ENCODE measurements around the gene RWDD3. TPM values are rescaled to one million over a fixed set of nuclear protein-coding genes. Genes with fewer than 3 reads are reported as not detected.

The RWDD3 gene
- total RNA-seq, 4 donors from 2014 or later, result 5.3 to 13.4 (median 10.1) TPM

DNA sequence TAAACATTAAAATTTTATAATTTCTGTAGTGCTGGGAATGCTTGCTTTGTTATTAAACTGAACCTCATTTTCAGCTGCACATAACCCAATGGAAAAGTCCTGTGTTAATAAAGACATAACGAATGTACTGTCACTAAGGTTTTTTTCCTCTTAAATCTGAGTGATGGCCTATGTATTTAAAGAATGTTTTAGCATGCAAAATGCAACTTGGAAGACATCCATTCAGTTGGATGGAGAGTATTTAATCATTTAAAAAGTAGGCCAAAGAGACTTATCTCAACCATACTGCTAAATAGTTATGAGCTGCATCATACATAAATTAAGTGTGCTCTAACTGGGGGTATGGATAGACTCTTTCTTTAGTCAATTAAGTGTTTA is 48.5 kb downstream of the RWDD3 start:
- TF ChIP-seq, protein P1, sequence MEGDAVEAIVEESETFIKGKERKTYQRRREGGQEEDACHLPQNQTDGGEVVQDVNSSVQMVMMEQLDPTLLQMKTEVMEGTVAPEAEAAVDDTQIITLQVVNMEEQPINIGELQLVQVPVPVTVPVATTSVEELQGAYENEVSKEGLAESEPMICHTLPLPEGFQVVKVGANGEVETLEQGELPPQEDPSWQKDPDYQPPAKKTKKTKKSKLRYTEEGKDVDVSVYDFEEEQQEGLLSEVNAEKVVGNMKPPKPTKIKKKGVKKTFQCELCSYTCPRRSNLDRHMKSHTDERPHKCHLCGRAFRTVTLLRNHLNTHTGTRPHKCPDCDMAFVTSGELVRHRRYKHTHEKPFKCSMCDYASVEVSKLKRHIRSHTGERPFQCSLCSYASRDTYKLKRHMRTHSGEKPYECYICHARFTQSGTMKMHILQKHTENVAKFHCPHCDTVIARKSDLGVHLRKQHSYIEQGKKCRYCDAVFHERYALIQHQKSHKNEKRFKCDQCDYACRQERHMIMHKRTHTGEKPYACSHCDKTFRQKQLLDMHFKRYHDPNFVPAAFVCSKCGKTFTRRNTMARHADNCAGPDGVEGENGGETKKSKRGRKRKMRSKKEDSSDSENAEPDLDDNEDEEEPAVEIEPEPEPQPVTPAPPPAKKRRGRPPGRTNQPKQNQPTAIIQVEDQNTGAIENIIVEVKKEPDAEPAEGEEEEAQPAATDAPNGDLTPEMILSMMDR (IDR thresholded peaks at IDR 0.05; ENCODE audit: low read depth), result no peak

DNA sequence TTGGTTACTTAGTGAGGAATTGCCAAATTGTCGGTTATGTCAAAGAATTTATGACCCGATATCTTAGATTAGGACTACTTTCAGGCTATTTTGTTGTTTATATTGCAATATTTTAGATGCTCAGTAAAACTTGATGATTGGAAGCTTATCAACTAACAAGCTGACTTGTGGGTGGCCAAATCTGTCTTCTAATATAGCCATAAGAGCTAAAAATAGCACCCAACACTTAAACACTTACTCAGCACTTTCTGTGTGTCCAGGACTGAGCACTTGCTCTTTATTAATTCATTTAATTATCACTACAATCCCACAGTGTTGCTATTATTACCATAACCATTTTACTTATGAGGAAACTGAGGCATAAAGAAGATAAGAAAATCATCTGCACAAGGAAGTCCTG is 50.4 kb downstream of the RWDD3 start:
- TF ChIP-seq, protein P1 (IDR thresholded peaks at IDR 0.05; ENCODE audit: low read depth), result no peak

DNA sequence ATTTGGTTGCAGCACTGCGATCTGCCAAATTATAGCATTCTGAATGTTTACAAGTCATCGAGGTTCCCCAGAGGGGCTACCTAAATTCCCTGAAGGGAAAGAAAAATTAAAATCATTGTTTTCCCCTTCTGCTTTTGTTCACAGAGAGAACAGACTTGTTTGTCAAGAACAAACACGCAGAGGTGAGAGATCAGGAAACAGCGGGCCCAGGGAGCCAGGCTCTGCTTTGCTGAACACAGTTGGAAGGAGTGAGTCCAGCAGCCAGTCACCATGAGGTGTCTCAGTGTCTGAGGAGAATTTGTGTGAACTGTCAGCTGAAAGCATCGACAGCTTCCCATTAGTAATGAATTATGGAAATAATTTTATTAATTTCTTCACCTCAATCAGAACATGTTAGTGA is 52.5 kb downstream of the RWDD3 start:
- TF ChIP-seq, protein P1 (IDR thresholded peaks at IDR 0.05; ENCODE audit: low read depth), result no peak

DNA sequence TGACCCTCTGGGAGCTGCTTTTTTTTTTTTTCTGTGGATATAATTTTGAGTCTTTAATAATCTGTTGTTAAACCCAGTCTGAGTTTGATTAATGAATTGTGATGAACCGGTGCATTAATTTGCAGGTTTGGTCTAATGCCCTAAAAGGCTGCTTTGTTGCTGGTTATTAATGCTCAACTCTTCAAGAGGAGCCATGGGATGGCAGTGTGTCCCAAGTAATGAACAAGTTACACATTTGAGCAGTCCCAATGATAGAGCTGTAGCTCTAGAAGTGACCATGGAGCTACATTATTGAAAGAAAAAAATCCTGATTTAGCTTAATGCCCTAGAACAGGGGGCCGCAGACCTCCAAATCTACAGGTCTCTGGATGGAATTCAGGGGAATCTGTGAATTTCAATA is 53.1 kb downstream of the RWDD3 start:
- TF ChIP-seq, protein P1 (IDR thresholded peaks at IDR 0.05; ENCODE audit: low read depth), result no peak

DNA sequence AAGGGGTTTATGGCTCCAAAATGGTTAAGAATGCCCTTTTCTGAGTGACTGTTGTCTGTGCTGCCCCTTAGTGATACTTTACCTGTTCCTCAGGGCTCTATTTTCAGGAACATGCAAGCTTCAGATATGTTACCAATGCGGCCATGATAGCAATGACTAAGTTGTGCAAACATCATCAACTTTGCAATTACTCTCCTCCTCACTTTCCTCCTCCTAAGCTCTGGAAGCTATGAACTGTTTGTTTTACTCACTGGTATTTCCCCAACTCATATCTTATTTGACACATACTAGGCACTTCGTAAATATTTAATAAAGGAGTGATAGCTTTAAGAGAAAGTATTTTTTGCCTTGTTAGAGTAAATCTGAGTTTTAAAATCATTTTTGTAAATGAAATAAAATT is 53.8 kb downstream of the RWDD3 start:
- TF ChIP-seq, protein P1 (IDR thresholded peaks at IDR 0.05; ENCODE audit: low read depth), result no peak

Other genes with a start within 250 kb of the RWDD3 start
- 1 to 10 TPM; 1.1 to 2.4 (median 1.4) TPM for gene ALG14, start 161.3 kb upstream of the RWDD3 start, total RNA-seq
- 10 to 100 TPM in 3 of 4 donors, 1 to 10 TPM in 1; 6.8 to 26.9 (median 21.8) TPM for gene TLCD4, start 116.9 kb upstream of the RWDD3 start, total RNA-seq